Hindlimb muscle (tissue), 1 donor: Measurements from ENCODE around the gene ANKRD13A. TPM values are rescaled to one million over a fixed set of nuclear protein-coding genes. Genes with fewer than 3 reads are reported as not detected.
"Not testable (repeated sequence)": the region's sequence is repeated elsewhere in the genome, so short reads cannot be mapped to it uniquely, and the experiment has no call there.

Source experiments
- DNase-seq: peaks from one replicate; pipeline ENCODE4 v3.0.0-alpha.2; 2013
- polyA plus RNA-seq: library from polyadenylated mRNA; unstranded; fragments of 120-200 nt; gene quantifications from one replicate; pipeline ENCODE4 v1.2.1, GENCODE V29; 2013; ENCODE audit not compliant: insufficient read length

ANKRD13A gene
- polyA plus RNA-seq, 1 donor, result 53.3 TPM

DNA sequence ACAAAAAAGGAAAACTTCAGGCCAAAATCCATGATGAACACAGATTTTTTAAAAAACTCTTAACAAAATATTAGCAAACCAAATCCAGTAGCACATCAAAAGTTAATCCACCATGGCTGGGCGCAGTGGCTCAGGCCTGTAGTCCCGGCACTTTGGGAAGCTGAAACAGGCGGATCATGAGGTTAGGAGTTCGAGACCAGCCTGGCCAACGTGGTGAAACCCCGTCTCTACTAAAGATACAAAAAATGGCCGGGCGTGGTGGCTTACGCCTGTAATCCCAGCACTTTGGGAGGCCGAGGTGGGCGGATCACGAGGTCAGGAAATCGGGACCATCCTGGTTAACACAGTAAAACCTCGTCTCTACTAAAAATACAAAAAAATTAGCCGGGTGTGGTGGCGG, 13.0 kb upstream of the ANKRD13A start:
- not testable (repeated sequence) for DNase-seq

DNA sequence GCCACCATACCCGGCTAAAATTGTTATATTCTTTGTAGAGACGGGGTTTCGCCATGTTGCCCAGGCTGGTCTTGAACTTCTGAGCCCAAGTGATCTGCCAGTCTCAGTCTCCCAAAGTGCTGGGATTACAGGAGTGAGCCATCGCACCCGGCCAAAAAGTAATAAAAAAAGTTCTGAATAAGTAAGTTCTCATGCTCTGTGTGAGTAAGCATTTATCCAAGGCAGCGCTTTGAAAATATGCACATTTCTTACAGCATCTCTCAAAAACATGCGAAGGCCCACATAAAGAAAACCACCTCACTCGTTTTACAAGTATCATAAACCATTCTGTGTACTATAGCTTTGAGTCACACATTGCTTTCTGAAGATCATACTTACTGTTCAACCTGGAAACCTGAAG, 11.6 kb upstream of the ANKRD13A start:
- no peak for DNase-seq

DNA sequence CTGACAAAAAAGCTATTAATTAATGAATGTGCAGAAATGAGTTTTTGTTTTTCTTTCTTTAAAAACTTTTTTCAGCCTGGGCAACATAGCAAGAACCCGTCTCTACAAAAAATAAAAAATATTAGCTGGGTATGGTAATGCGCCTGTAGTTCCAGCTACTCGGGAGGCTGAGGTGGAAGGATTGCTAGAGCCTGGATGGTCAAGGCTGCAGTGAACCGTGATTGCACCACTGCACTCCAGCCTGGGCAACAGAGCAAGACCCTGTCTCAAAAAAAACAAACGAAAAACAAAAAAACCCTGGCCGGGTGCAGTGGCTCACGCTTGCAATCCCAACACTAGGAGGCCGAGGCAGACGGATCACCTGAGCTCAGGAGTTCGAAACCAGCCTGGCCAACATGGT, 11.0 kb upstream of the ANKRD13A start:
- DNase-seq, result no peak

DNA sequence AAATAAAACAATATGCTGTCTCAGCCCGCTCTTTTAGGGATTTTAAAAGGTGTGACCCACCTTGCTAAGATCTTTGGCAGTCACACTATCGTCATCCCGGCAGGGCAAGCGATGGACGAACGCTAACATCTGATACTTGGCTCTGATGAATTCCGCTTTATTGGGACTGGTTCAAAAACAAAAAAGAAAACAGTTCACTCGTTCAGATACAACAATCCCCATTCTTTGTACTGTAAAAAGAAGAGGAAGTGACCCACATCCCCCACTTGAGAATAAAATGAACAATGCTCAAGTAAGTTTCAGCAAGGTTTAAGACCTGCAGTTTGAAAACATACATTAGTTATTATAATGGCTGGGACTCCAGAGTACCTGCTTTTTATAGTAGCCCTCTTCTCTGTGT, 10.3 kb upstream of the ANKRD13A start:
- DNase-seq, result no peak

DNA sequence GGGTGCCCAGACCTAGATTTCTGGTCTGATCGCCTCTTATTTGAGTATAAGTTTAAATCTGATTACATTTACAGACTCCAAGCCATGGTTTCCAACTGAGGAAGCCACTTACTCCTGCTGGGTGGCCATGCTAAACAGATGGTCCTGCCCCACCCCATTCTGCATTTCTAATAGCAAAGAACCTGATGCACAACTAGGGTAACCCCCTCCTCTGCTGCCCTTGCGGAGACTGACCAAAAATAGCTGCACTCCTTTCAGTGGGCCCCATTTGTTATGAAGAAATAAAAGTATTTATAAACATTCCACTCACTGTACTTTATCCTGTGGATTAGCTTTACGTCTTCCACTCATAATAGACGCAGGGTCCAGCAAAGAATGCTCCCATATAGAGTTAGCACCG, 9.8 kb upstream of the ANKRD13A start:
- DNase-seq, result no peak

DNA sequence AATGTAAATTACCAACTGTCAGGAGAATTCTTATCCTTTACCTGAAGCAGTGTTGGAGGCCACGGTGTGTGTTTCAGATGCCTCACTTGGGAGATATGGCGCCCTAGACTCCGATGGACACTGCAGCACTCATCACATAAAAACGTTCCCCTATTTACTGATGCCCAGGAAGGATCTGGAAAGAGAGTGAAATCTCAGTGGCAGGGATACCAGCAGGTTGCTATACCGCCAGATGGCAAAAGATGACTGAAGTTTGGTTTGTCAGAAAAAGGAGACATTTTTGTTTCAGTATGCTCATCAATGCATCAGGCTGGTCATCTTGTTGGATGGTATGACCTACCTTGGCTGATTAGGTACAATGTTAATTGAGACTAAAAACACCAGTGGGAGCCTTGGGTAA, 7.6 kb upstream of the ANKRD13A start:
- DNase-seq, result no peak

DNA sequence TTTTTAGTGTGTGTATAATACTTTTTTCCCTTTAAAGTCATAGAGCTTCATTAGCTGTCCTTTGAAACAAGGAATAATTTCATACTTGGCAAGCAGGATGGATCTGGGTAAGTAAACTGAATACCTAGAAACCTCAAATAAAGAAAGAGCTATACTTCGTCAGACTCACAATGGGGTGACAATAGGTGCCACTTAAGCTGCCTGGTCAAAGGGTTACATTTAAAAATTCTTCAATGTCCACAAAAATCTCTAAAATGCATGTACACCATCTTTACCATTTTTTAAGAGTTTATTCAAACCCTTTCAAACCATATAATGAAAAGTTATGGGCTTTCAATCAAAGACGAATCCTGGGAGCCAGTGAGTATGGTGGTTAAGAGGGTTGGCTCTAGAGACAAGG, 6.1 kb upstream of the ANKRD13A start:
- DNase-seq, result no peak

DNA sequence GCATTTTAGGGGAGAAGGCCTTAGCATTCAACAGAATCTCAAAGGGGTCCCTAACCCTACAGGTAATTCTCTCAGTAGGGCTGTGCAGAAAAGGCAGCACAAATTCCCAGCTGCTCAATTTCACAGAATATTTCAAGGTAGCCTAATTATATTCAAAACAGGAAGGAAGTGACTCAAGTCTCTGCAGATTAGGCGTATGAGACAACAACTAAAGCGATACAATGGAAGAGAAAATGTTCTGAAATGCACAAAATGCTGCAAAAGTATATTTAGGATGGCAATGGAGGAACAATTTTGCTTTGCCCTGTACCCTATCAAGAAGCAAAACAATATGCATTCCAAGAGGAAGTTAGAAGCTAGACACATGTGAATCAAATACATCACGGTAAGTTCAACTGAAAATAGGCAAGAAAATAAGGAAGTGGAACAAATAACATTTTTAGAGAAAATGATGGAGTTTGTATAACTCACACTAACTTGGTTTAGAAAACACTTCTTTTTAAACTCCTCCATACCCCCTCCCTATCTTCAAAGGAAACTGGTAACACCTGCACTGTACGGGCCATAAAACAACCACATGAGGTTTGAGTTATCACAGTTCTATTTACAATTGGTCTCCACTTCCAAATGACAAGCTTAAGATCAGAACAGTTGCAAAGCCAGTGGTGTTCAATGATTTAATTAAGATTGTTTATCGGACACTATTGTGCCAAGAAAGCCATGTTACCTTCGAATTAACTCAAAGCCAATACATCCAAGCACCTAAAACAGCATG, 4.6 kb upstream of the ANKRD13A start:
- DNase-seq, result no peak

DNA sequence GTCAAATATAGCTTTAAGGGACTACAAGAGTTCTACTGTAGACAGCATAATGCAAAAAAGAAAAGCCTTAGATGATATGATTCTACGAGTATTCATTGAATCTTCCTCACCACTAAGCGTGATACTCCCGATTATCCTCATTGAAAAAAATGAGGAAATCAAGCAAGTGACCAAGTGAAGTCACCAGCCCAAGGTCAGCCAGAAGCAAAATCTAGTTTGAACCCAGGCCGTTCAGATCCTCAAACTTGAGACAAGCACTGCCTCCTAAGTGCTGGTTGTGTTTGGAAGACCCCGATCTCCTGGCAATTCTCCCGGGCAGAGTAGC, 3.9 kb upstream of the ANKRD13A start:
- DNase-seq, result no peak

DNA sequence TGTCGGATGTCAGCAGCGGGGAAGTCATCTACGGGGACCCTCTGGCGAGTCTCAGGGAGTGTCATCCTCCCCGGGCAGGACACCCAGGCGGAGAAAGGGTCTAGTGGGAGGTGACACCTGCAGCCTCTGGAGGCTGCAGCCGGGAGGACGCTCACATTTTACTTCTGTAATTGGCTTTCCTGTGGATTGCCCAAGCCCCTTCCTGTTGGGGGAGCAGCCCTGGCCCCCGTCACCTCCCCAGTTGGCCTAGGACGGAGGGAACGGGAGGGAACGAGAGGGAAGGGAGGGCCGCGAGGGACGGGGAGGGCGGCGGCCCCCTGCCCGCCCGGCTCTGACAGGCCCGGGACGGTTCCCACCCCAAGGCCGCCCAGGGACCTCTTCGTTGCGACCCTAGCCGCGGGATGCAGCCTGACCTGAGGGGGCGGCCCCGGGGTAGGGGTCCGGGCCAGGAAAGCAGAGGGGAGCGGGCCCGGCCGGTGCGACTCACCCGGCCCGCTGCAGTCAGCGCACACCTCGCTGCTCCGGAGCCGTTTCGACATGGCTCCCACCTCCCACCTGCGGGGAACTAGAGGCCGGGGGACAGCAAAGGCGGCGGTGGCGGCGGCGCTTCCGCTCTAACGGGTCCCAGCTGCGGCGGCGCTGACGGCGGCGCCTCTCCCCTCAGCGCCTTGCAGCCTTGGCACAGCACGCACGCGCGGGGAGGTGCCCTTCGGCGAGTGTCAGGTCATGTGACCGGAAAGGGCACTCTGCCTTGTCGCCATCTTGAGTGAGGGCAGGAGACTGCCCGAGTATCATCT, 3.3 kb upstream of the ANKRD13A start, which contains the start of gene GIT2:
GIT2 (minus strand) TSS at position 683 of the 797 bp plus-strand sequence; CDS start at position 539, 144 bp downstream.
- DNase-seq, result peak; percentile 91

DNA sequence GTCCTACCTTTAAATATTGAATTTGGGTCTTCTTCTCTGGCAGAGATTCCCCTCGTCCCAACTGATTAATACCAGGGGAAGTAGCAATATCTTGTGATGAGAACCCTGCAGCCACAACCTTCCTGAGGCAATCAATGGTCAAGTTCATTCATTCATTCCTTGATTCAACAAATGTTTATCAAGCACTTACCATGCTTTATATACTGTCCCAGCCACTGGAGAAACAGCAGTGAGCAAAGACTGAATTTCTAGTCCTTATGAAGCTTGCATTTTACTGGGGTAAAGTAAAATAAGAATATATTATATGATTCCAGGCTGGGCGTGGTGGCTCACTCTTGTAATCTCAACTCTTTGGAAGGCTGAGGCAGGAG, 2.8 kb upstream of the ANKRD13A start:
- DNase-seq, result no peak

DNA sequence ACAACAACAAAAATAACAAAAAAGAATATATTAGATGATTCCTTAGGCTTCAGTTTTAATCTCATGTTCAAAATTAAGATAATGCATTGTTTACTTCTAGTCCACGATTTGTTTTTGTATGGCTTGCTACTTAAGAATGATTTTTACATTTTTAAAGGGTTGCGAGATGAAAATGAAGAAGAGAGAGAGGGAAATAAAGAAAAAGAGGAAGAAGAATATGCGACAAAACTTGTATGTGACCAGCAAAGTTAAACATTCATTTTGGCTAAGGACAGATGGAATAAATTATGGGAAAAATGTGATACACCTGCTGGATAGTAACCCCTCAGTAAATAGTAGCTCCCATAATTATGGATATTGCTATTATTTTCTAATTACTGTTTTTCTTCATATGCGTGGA, 1.8 kb upstream of the ANKRD13A start:
- no peak for DNase-seq

DNA sequence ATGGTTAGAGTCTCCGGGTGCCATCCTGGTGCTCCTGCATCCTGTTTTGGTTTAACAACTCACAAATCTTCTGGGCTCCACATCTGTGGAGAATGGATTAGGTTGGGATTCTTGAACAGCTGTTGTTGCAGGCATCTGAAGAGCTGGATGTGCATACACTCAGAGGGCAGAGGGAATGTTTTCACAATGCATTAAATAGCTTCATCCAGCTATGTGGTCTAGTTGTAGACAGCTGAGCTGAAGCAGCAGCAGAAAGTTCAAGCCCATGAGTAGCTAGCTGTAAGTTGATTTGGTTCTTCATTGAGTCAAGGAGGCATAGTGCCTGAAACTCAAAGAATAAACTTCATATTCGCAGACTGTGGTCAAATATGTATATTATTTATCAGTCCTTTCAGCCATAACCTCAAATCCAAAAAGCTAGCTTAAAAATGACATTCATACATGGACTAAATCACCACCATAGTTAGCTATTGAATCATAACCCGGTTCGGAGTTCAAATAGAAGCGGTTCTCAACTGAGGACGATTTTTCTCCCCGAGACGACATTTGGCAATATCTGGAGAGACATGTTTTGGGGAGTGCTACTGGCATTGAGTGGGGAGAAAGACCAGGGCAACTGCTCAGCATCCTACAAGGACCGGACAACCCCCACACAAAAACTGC, 858 bp upstream of the ANKRD13A start:
- no peak for DNase-seq

DNA sequence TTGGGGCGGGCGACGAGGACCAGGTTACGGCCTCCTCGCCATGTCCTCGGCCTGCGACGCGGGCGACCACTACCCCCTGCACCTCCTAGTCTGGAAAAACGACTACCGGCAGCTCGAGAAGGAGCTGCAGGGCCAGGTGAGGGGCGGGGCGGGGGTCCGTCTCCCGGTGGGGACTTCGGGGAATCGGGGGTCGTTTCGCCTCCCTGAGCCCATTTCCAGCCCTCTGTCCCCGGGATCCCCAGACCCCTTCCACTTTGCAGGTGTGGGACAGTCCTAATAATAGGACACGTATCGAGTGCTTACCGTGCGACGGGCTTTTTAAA, 380 bp downstream of the ANKRD13A start:
- no peak for DNase-seq

DNA sequence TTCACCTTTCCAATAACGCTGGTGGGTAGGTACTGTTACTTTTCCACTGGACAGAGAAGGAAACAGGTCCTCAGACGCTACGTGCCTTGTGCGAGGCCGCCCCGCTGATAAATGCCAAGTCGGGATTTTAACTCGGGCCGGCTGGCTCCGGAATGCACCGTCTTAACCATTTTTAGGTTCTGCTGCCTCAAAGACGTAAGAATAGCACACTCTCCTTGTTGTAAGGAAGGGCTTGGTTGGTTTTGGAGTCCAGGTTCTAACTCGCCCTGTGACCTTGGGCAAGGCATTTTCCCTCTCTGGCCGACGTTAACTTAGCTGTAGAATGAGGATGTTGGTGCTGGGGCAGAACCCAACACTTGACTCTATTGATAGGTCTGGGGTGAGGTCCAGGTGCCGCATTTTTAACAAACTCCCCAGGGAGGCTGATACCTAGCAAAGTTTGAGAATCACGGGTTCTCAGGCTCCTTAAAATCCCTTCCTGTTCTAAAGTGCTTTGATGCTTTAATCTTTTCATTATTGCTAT, 814 bp downstream of the ANKRD13A start:
- no peak for DNase-seq

DNA sequence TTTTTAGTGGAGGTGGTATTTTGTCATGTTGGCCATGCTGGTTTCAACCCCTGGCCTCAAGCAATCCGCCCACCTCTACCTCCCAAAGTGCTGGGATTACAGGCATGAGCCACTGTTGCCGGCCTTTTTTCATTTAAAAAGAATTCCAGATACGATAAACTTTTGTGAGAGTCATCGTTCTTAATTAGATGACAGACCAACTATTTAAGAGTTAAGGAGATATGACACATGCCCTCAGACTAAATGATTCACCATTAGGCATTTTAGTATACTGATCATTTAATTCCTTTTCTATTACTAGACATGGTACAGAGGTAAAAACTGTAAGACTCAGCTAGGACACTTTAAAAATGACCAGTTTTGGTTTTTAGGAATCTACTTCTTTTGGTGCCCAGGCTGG, 2.4 kb downstream of the ANKRD13A start:
- no peak for DNase-seq

DNA sequence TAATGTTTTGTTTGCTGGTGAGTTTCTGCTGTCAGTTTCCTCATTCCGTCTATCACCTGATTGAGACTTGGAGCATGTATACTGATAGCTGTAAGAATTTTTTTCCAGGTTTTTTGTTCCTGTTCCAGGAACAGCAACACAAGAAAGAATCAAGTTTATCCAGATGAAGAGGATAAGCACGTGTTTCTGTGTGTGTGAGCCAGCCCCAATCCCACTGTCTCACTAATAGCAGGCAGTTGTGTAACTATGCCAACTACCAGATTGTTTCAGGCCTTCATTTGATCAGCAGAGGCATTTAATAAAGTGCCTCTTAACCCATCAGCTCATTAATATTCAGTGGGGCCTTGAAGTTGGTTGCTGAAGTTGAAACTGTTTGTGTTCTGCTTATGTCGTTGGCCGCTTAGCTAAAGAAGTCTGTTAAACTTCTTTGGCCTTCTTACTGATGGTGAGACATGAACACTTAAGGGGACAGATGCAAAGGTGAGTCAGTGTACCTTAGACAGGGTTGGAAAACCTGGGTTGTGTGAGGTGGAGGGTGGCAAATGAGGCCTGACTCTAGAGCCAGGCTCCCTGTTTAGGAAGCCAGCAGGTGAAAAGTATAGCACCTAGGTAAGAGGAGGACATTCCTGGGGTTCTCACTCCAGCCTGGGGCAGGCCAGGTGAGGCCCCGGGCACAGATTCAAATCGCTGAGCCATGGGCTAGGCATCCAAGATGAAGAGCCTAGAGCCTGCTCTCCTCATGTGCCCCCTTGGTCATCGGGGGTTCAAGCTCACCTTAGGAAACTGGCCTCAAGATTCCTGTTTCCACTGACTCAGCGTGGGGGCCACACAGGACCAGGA, 3.7 kb downstream of the ANKRD13A start:
- DNase-seq, result no peak

DNA sequence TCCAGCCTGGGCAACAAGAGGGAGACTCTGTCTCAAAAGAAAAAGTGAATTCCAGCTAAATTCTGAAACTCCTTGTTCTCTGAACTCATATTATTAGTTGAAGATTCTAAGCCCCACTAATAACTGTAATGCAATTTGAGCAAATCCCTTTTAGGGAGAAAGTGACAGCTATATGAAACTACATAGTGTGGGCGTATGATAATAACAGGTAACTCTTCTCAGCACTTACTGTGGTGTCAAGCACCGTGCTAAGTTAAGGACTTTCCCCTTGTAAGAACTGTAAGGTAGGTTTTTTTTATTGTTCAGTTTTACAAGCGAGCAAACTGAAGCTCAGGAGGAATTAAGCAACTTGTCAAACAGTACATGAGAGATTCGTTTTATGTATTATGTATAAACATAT, 5.4 kb downstream of the ANKRD13A start:
- DNase-seq, result no peak

DNA sequence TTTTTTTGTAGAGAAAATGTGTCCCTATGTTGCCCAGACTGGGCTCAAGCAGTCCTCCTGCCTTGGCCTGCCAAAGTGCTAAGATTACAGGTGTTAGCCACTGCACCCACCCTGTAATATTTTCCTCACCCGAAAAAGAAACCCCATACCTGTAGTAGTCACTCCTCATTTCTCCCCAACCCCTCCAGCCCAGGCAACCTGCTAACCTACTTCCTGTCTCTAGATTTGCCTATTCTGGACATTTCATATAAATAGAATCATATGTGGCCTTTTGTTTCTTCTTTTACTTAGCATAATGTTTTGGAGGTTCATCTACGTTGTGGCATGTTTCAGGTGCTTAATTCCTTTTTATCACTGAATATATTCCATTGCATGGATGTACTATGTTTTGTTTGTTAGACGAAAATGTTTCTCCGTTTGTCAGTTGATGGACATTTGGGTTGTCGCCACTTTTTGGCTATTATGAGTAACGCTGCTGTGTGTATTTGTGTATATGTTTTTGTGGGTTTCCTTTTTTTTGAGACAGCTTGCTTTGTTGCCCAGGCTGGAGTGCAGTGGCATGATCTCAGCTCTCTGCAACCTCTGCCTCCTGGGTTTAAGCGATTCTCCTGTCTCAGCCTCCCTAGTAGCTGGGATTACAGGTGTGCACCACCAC, 6.2 kb downstream of the ANKRD13A start:
- DNase-seq, result no peak

DNA sequence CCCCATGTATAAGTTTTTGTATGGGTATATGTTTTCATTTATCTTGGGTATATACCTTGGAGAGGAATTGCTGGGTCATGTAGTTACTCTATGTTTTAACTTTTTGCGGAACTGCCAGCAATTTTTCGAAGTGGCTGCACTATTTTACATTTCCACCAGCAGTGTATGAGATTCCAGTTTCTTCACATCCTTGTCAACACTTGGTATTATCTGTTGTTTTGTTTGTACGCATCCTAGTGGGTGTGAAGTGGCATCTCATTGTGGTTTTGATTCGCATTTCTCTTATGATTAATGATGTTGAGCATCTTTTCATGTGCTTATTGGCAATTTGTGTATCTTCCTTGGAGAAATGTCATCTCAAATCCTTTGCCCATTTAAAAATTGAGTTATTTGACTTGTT, 6.9 kb downstream of the ANKRD13A start:
- DNase-seq, result no peak

DNA sequence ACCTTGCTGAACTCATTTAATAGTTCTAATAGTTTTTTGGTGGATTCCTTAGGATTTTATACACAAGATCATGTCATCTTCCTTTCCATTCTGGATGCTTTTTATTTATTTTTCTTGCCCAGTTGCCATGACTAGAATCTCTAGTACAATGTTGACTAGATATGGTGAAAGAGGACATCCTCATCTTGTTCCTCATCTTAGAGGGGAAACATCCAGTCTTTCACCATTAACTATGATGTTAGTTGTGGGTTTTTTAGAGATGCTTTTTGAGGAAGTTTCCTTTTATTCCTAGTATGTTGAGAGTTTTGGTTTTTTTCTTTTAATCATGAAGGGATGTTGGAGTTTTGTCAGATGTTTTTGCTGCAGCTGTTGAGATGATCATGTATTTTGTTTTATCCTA, 8.7 kb downstream of the ANKRD13A start:
- no peak for DNase-seq
